OCI-LY1 (cell line): ENCODE results near the gene DHRS1.

Source experiments
- CTCF ChIP-seq: fragments of 200-600 bp; sonication (generic), shearing (Covaris generic); IDR thresholded peaks from 2 replicates; pipeline ENCODE4 v1.5.1; 2017; ENCODE audit warnings: mild to moderate bottlenecking, antibody characterized with exemption, low read length, moderate library complexity, mixed read lengths
- EZH2 ChIP-seq: fragments of 200-600 bp; sonication (generic), shearing (Covaris generic); IDR thresholded peaks from 2 replicates; pipeline ENCODE4 v1.8.0; 2017; ENCODE audit warnings: borderline replicate concordance, mixed run types, mild to moderate bottlenecking, antibody characterized with exemption, low read length, moderate library complexity, mixed read lengths

DNA sequence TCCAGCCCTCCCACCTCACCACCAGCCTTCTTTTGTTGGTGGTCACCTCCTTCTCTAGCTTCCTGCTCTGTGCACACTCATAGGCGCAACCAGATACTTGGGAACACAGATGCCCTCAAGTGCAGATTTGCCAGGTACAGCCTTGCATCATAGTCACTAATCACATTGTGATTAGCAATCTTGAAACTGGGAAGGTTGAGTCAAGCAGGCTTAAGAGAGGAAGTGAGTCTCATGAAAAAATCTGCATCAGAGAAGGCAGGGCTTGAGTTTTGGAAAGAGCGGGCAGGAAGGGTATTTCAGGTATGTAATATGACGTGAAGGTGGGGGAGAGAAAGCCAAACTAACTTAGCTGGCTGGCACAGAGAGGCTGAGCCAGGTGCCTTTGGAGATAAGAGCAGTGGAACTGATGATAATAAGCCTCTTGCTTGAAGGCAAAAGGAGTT lies 25.5 kb downstream of the DHRS1 start:
- no peak for TF ChIP-seq CTCF
- no peak for TF ChIP-seq EZH2
